ENCODE results near the gene APLN.

APLN gene

GRCh38 chrX:129640737-129641136 lies 14.0 kb downstream of the APLN start:
- no peak for DNase-seq

- no peak for DNase-seq
Measured at GRCh38 chrX:129638917-129639316, 15.8 kb downstream of the APLN start.

GRCh38 chrX:129637217-129638109 lies 17.3 kb downstream of the APLN start:
- DNase-seq: peak; percentile 26 to 67 (median 61)

- no peak for DNase-seq
Measured at GRCh38 chrX:129636175-129636681, 18.5 kb downstream of the APLN start.

GRCh38 chrX:129634541-129634940 lies 20.2 kb downstream of the APLN start:
- DNase-seq: no peak

- no peak for DNase-seq
Measured at GRCh38 chrX:129632443-129632842, 22.3 kb downstream of the APLN start.

GRCh38 chrX:129631849-129632248 lies 22.9 kb downstream of the APLN start:
- DNase-seq: no peak

GRCh38 chrX:129629837-129630236 lies 24.9 kb downstream of the APLN start:
- no peak for DNase-seq

GRCh38 chrX:129626026-129626425 lies 28.7 kb downstream of the APLN start:
- no peak for DNase-seq

- DNase-seq: no peak
Measured at GRCh38 chrX:129622757-129623301, 31.9 kb downstream of the APLN start.

- no peak for DNase-seq
Measured at GRCh38 chrX:129618997-129619396, 35.8 kb downstream of the APLN start.

GRCh38 chrX:129617420-129617819 lies 37.3 kb downstream of the APLN start:
- DNase-seq: no peak

GRCh38 chrX:129614481-129615255 lies 40.1 kb downstream of the APLN start:
- DNase-seq: no peak

GRCh38 chrX:129613596-129613995 lies 41.2 kb downstream of the APLN start:
- peak in 1 of 5 donors; percentile 13 for DNase-seq

- DNase-seq: no peak
Measured at GRCh38 chrX:129612396-129612795, 42.4 kb downstream of the APLN start.

- DNase-seq: no peak
Measured at GRCh38 chrX:129609395-129609794, 45.4 kb downstream of the APLN start.

- no peak for DNase-seq
Measured at GRCh38 chrX:129608496-129608895, 46.3 kb downstream of the APLN start.

- DNase-seq: peak; percentile 9 to 54 (median 35)
Measured at GRCh38 chrX:129606918-129607317, 47.8 kb downstream of the APLN start.

- peak in 2 of 5 donors; percentile 6 to 23 for DNase-seq
Measured at GRCh38 chrX:129600981-129601424, 53.8 kb downstream of the APLN start.

- no peak for DNase-seq
Measured at GRCh38 chrX:129599996-129600395, 54.8 kb downstream of the APLN start.

- no peak for DNase-seq
Measured at GRCh38 chrX:129599499-129599898, 55.3 kb downstream of the APLN start.

- no peak for DNase-seq
Measured at GRCh38 chrX:129597905-129598304, 56.9 kb downstream of the APLN start.

- DNase-seq: no peak
Measured at GRCh38 chrX:129596077-129596476, 58.7 kb downstream of the APLN start.

Measured in T-helper 1 cell (primary cell).